ENCODE results near the gene FRZB.
"Not testable (repeated sequence)": the region's sequence is repeated elsewhere in the genome, so short reads cannot be mapped to it uniquely, and the experiment has no call there.

Gene FRZB, protein sequence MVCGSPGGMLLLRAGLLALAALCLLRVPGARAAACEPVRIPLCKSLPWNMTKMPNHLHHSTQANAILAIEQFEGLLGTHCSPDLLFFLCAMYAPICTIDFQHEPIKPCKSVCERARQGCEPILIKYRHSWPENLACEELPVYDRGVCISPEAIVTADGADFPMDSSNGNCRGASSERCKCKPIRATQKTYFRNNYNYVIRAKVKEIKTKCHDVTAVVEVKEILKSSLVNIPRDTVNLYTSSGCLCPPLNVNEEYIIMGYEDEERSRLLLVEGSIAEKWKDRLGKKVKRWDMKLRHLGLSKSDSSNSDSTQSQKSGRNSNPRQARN

DNA sequence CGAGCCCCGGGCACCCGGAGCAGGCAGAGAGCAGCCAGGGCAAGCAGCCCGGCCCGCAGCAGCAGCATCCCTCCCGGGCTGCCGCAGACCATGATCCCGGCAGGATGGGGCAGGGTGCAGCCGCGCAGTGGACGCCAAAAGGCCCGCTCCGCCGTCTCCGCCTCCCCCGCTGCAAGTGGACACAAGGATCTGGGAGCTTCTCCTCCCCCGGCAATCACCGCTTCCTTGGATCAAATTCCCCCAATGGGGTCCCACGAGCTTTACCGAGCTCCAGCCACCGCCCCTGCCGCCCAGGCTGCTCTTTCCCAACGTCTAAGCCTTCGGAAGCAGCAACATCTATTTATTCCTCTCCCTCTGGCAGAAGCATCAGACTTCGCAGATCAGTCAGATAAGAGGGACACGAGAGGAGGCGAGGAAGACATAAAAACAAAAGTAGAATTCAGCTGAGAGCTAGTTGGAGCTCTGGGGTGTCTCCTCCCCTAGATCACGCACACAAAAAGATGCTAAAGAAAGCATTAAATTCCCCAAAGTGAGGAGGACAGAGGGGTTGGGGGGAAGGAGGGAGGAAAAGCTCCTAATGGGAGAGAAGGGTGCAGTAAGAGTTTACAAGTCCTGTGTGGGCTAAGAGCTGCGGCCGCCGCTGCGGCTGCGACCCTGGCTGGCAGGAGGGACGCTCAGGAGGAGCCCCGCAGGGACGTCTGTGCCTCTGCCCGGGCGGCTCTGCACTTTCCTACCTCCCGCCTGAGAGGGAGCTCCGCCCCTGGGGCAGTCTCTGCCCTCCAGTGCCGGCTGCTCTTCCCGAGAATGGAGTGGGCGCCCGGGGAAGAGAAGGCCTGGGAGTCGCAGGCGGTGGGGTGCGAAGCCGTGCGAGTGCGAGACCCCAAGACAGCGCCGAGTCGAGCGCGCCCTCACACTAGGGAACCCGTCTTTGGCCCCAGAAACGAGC, at the start of gene FRZB:
TSS of gene FRZB (minus strand) at position 177 of the 946 bp plus-strand sequence. CDS start at position 92, 85 bp downstream.
- DNase-seq = no peak

DNA sequence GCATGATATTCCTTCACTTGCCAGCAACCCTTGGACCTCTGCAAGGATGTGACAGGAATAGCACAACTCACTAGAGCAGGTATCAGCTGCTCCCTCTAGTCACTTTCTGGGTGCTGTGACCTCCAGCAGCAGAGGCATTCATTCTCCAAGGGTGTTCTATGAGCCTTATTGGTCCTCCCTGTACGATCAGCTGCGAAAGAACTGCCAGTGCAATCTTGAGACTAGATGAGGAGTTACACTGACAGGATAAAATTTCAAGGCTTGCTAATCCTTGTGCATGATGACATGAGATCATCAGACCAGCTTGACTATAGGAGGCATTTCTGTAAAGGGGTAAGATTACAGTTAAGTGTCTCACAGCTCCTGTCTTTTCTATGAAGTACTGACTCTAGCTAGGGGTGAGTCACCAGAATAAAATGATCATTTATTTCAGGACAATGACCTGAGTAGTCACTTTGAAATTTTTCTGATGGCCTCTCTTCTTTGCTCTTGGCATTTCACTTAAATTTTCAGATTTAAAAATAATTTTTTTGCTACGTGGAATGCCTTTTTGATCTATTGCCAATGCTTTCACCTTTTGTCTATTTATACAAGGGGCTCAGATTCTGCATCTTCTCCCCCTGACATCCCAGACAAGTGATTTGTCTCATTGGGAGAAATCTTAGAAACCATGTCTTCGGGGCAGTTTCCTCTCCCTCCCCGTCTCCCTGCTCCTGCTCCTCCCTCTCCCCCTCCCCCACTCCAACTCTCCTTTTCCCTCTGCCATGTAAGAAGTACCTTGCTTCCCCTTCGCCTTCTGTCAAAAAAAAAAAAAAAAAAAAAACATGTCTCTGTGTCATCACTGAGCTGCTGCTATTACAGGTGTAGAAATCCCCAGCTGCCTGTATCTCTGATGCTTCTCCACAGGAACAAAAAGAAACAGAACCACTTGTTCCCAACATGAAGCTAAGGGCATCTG, 49.2 kb upstream of the FRZB start:
- DNase-seq = no peak

DNA sequence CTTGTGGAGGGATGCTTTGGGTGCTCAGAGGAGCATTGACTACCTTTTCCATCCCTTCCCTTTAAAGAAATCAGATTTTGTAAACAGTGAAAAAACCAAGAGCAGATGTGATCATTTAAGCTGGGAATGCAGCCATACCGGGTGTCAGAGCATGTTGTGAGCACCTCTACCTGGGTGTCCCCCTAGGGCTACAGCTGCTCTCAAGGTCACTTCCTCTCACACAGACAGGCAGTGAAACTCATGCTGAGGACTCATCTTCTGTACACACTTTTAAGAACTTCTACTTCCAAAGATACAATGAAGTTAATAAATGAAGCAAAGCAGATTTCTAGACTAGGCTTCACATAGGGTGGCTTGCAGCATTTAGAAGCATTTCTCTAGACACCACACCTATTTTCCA, 48.4 kb upstream of the FRZB start:
- DNase-seq = no peak

DNA sequence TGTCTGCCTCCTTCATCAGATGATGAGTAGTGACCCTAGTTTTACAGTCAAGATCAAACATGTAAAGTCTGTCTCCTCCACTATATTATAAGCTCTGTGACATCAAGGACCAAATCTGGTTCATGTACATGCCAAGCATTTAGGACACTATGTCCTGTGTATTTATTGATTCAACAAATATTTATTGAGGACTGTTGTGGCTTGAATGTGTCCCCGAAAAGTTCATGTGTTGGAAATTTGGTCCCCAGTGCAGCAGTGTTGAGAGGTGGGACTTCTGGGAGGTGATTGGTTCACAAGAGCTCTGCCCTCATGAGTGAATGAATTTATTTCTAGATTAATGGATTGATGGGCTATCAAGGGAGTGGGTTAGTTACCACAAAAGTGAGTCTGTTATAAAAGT, 46.6 kb upstream of the FRZB start:
- no peak for DNase-seq

DNA sequence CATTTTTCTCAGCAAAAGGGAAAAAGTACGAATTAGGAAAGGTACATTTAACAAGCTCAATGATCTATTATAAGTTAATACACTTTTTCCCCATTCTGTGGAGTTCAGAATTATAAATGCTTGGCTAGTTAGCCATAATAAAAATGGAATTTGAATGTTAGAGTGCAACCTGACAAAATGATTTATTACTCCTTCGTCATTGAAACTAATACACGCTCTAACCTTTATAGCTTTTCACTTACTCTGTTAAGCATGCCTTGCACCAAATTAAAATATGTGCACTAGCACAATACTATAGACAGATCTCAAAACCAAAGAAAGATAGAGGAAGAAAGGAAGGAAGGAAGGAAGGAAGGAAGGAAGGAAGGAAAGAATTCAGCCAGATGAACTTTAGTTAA, 46.1 kb upstream of the FRZB start:
- no peak for DNase-seq

DNA sequence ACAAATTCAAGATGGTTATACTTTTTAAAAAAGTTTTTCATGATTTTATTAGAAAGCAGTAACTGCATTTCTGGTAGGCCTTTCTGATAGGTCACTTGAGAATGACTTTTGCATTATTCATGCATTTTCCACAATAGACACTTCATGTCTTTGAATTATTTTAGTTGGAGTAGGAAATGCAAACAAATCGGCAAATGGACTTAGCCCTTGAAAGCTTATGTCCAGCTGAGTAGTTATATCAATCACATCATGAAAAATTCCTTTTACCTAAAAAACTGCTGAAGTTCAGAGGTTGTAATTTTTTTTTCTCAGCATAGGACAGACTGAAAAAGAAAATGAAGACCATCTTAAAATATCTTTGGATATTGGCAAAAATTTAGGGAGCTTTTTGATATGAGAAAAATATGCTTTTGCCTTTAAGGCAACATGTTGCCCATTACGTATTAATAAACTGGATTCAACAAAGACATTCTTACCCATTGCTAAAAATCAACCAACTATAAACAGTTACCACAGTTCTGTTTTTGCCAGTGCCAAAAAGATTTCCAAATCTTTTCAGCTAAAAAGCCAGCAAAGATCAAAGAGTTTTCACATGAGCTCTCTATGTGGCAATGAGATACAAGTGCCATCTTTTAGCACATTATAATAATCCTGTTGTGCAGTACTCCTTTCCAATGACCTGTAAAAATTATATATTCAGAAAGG, 45.5 kb upstream of the FRZB start:
- DNase-seq = no peak

DNA sequence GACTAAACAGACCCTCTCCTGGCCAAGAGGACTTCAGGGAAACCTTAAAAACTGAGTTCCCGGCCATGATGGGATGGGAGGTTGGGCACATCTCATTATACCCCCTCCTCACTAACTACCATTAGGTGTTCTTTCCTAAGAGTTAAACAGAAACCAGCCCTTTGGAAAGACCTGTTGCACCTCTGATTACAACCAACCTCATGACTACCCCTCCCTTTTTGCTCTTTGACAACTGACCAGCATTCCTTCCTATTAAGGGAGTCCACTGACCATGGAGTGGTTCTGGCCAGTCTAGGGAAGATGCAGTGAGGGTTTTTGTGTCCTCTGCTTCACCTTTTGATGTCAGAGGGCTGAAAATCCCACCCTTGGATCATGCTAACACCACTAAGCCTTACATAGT, 44.5 kb upstream of the FRZB start:
- no peak for DNase-seq

DNA sequence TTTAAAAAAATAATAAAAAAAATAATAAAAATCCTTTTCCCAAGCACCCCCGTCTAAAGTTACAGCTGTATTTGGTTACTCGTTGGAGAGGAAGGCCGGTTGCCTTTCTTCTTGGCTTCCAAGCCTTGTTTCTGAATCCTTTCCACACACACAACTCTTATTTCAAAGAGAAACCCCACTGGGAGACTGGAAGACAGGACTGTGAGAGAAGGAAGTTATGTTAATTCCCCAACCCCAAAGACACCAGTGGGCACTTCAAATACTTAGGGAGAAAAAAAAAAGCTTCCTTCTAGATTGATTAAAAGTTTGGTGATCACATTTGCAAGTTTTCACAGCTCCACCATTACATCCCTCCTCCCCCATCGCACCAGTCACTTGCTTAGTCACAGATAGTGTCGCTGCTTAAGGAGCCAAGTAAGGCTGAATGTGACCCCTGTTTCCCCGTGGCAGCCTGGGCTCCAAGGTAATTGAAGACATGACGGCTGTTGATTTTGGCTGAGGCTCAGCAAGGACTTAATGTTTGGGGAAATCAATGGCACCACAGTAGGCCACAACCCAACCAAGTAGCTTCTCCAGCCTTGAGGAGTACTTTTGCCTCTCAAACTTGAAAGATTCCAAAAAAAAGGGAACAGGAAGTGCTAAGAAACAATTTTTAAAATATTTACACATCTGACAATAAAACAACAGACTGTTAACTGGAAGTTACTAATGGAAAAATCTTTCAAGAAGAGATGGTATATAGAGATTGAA, 40.8 kb upstream of the FRZB start:
- no peak for DNase-seq

DNA sequence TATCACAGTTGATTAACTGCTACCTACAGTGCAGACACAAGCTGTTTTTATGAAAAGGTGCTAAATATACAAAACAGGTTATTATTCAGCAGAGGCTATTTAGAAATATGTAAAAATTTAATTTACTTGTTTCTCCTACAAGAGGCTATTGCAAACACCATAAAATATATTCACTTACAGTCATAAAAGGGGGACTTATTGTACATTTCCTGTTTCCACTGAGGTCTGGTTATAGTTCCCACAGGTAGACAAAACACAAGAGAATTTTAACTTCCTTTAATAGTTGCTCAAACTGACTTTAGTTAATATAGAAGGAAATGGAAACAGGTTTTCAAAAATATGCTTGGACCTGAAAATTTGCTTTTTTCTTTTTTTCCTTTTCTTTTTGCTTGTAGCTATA, 40.0 kb upstream of the FRZB start:
- no peak for DNase-seq

DNA sequence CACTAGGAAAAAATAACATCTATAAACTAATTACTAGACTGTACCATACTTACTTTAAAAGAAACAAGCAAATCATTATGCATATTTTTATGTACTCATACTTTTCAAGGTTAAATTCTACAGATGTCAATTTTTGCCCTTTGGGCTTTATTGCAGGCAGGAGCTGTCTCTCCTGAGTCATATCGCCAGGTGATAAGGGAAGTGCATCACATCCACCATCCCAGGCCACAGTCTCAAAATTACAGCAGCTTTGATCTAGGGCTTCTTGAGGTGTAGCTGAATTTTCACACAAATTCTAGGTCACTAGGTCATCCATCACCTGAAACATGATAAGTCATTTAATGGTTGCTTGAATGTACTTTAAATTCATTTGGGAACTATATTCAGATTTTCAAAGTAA, 38.4 kb upstream of the FRZB start:
- DNase-seq = no peak

DNA sequence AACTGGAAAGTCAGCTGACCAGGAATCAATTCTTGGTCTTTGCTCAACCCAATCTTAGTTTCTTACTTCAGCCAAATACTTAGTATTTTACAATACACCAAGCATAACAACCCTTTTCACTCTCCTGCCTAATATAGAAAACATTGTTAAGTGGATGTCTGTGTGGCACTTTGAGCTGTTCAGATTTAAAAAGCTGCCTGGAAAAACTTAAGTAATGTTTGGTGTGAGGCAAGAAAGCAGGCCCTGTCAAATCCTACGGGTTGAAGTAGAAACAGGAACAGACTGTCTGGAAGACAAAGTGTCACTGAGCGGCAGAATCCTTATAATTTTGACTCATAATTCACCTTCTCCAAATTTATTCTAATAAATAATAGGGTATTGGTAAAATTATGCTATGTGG, 37.1 kb upstream of the FRZB start:
- DNase-seq = no peak

DNA sequence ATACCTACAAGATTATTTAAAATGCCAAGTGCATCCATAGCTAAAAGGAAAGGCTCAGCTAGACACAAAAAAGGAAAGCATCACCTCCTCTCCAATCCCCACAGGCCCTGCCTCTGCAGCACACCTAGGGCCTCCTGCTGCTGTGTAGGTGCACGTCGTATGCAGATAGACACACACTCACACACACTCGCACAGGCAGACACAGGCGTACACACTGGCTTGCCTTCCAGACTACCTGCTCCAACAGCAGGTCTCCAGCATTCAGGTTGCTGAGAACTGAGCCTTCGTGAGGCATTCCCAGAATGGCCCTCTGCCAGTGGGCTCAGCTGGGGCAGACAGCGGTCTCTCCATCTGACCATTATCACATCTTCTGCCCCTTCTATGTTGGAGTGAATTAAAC, 35.3 kb upstream of the FRZB start:
- DNase-seq = no peak

DNA sequence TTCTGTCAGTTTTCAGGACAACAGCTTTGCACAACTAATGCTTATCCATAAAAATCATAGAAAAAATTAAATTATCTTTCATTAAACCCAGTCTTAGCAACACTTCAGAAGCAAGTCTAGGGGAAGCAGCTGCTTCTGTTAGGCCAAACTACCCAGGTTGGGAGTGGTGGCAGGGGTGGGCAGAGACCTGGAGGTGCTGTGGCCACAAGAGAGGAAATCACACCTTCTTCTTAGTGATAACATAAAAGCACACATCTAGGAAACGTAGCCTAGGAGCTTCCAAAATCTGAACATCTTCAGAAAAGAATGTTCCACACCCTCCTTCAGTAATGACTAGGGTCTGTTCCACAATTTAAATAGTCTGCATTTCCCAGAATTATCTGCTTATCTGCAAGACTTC, 32.3 kb upstream of the FRZB start:
- DNase-seq = no peak

DNA sequence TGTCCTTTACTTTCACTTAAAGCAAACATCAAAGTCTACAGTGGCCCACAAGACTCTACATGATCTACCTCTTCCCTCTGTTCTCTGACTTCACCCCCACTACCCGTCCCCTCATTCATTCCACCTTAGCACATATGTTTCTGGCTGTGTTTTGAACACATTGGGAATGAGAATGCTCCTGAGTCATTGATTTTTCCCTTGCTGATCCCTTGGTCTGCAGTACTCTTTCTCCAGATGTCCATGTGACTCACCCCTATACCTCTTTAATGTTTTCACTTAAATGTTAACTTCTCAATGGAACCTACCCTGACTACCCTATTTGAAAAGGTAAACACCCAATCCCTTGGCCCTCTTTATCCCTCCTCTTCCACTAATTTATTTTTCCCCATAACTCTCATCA, 30.7 kb upstream of the FRZB start:
- DNase-seq = no peak

DNA sequence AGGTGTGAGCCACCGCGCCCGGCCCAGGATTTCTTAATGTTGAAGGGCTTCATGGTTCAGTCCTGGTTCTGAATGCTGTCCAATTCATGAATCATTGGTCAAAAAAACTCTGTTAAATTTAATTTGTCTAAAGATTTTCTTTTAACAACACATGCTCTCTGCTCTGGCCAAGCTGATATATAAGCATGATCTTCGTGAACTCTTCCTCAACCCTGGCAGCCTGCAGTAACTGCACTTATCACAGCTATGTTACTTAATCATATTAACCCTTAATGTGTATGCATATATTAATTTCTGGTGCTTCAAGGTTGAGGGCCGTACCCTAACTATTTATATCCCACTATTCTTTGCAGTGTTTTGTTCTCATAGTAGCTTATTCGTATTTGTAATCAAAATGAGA, 29.4 kb upstream of the FRZB start:
- no peak for DNase-seq

DNA sequence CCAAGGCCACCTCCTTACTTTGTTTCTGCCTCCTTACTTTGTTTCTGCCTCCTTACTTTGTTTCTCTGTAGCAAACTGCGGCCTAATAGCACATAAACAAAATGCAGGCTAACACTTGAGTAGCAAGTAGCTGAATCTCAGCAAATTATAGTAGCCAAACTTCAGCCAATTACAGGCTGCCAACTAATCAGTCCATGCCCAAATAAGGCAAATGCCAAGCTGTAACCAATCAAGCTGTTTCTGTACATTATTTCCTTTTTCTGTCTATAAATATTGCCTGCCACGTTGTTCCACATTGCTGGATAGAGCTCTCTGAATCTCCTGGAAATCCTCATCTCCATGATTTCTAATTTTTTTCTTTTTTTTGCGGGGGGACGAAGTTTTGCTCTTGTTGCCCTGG, 28.7 kb upstream of the FRZB start:
- no peak for DNase-seq

DNA sequence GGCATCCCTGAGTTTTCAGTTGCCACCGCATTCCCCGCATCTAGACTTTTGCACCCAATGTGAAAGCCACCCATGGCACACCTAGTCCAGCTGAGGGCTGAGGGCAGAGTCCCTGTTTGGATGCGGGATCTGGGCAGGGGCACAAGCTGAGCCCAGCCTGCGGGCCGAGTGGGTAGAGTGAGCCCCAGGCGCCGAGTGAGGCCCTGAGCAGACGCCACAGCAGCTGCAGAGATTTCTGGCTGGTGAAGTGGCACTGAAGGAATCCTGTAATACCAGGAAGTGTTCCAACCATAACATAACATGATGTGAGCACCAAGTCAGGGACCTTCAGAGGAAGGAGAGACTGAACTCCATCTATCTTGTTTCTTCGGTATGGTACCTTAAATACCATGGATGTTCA, 27.7 kb upstream of the FRZB start:
- no peak for DNase-seq

DNA sequence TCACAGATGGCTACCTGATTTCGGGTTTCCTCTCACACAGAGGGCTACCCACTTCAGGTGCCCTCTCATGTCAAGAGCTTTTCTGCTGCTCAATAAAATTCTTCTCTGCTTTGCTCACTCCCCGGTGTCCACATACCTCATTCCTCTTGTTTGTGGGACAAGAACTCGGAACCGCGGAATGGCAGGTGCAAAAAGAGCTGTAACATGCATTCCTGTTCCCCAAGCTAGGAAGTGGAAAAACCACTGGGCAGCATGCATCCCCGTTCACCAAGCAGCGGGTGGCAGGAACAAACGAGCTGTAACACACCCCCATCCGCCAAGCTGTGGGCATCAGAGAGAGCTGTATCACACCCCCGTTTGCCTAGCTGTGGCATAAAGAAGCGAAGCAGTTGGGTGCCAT, 27.2 kb upstream of the FRZB start:
- DNase-seq = no peak

DNA sequence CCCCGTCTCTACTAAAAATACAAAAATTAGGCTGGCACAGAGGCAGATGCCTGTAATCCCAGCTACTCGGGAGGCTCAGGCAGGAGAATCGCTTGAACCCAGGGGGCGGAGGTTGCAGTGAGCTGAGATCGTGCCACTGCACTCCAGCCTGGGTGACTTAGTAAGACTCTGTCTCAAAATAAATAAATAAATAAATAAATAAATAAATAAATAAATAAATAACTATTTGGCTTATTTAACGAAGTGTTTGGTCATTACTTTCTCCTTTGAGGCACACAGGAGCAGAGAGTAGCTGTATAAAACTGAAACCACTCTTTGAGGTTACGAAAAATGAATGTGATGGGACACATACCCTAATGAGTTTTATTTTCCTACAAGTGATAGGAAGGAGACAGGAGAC, 26.6 kb upstream of the FRZB start:
- DNase-seq = not testable (repeated sequence)

DNA sequence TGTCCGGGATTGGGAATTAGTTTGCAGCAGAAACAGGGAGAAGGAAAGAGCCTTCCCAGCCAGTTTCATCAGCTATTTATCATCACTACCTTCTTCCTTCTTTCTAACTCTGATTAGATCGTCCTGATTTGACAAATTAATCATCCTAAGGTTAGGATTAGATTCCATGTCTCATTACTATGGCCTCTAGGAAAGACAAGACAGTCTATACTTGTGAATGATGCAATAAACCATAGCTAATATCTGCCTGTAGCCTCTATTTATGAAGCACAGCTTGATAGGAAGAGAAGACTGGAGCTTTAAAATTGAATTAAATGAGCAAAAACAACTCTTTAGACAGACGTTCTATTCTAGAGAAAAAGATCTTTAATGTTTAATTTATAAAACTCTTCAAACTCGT, 25.2 kb upstream of the FRZB start:
- DNase-seq = no peak

DNA sequence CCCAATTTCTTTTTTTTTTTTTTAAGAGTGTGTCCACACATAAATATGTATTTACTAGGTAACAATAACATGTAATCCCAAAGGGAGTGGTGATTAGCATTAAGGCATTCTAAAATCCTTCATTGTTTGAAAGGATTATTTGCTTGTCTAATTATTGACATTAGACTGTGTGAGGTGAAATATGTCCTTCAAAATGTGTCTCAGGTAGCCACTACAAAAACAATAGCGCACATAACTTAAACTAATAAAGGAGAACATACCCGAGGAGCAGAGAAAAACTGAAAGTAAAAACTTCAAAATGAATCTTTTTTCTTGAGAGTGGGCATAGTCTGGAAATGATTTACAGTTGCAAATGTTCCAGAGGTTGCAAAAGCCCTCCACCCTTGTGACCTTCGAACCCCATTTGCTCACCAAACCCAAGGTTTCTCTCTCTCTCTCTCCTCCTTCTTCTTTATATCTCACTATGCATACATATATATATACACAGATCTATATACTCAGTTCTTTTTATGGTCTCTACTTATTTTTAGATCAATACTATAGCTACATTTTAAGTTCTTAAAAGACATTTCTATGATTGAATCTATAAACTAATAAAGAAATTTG, 24.4 kb upstream of the FRZB start:
- DNase-seq = no peak
